Measurements from ENCODE around the gene GC. TPM values are rescaled to one million over a fixed set of nuclear protein-coding genes. Genes with fewer than 3 reads are reported as not detected.

GC gene
- total RNA-seq, 6 donors from 2014 or later = 1.6 to 2.5 TPM; not detected in 4

- TF ChIP-seq POLR2AphosphoS5 (IDR thresholded peaks at IDR 0.05) (no peak), EP300 (IDR thresholded peaks at IDR 0.05) (no peak)
- no peaks in the 10 kb centered on the region for H3K36me3 ChIP-seq
- ATAC-seq (ENCODE audit: low FRiP score in 2 of 2) (no peak), DNase-seq (no peak)
- no peaks in the 10 kb centered on the region for H3K27me3 ChIP-seq
- no peak overlapping the region for H3K4me3 ChIP-seq
- 17 to 23% methylated on average over 1 of the region's 1 CpG for WGBS, 2 donors
- H3K27ac ChIP-seq = no peak overlapping the region
- no peaks in the 10 kb centered on the region for H3K9me3 ChIP-seq
- no peaks in the 10 kb centered on the region for H3K4me1 ChIP-seq
These were observed 73.9 kb downstream of the GC start for GRCh38 chr4:71709961-71710360.

GRCh38 chr4:71698141-71698540 lies 85.7 kb downstream of the GC start:
- H3K27ac ChIP-seq = no peak overlapping the region
- TF ChIP-seq CTCF (IDR thresholded peaks at IDR 0.05) (no peak), POLR2AphosphoS5 (IDR thresholded peaks at IDR 0.05) (no peak), POLR2A (IDR thresholded peaks at IDR 0.05) (no peak), EP300 (IDR thresholded peaks at IDR 0.05) (no peak)
- DNase-seq = no peak
- H3K4me3 ChIP-seq = no peak overlapping the region
- no peaks in the 10 kb centered on the region for H3K36me3 ChIP-seq
- no peaks in the 10 kb centered on the region for H3K4me1 ChIP-seq
- no peaks in the 10 kb centered on the region for H3K9me3 ChIP-seq
- WGBS, 2 donors = 95 to 100% methylated on average over 2 of the region's 2 CpGs
- ATAC-seq (ENCODE audit: low FRiP score in 2 of 2) = no peak
- H3K27me3 ChIP-seq = no peaks in the 10 kb centered on the region

- Histone ChIP-seq H3K36me3 (no peaks in the 10 kb centered on the region), H3K9me3 (no peaks in the 10 kb centered on the region), H3K4me1 (no peaks in the 10 kb centered on the region), H3K27me3 (no peaks in the 10 kb centered on the region), H3K4me3 (no peak overlapping the region), H3K27ac (no peak overlapping the region)
- DNase-seq (no peak), ATAC-seq (ENCODE audit: low FRiP score in 2 of 2) (no peak)
- TF ChIP-seq POLR2A (IDR thresholded peaks at IDR 0.05) (no peak), EP300 (IDR thresholded peaks at IDR 0.05) (no peak), CTCF (IDR thresholded peaks at IDR 0.05) (no peak), POLR2AphosphoS5 (IDR thresholded peaks at IDR 0.05) (no peak)
- WGBS, 2 donors = 95 to 97% methylated on average over 4 of the region's 4 CpGs
These were observed 86.8 kb downstream of the GC start for GRCh38 chr4:71697031-71697430.

- Histone ChIP-seq H3K4me1 (no peaks in the 10 kb centered on the region), H3K27me3 (no peaks in the 10 kb centered on the region), H3K4me3 (no peak overlapping the region), H3K36me3 (no peaks in the 10 kb centered on the region), H3K27ac (no peak overlapping the region), H3K9me3 (no peaks in the 10 kb centered on the region)
- no peak for TF ChIP-seq POLR2A (IDR thresholded peaks at IDR 0.05)
- no peak for TF ChIP-seq EP300 (IDR thresholded peaks at IDR 0.05)
- no peak for TF ChIP-seq CTCF (IDR thresholded peaks at IDR 0.05)
- no peak for TF ChIP-seq POLR2AphosphoS5 (IDR thresholded peaks at IDR 0.05)
- 57 to 63% methylated on average over 5 of the region's 5 CpGs for WGBS, 2 donors
- ATAC-seq (ENCODE audit: low FRiP score in 2 of 2) = no peak
- no peak for DNase-seq
These were observed 88.9 kb downstream of the GC start for GRCh38 chr4:71694961-71695360.

GRCh38 chr4:71692963-71693362 lies 90.9 kb downstream of the GC start:
- no peak for TF ChIP-seq POLR2AphosphoS5 (IDR thresholded peaks at IDR 0.05)
- no peak for ATAC-seq (ENCODE audit: low FRiP score in 2 of 2)
- 69 to 83% methylated on average over 1 of the region's 1 CpG for WGBS, 2 donors
- no peaks in the 10 kb centered on the region for H3K4me1 ChIP-seq
- DNase-seq = no peak
- no peaks in the 10 kb centered on the region for H3K36me3 ChIP-seq
- no peaks in the 10 kb centered on the region for H3K9me3 ChIP-seq
- no peaks in the 10 kb centered on the region for H3K27me3 ChIP-seq
- no peak overlapping the region for H3K4me3 ChIP-seq
- no peak overlapping the region for H3K27ac ChIP-seq

GRCh38 chr4:71692198-71692597 lies 91.7 kb downstream of the GC start:
- DNase-seq (no peak), ATAC-seq (ENCODE audit: low FRiP score in 2 of 2) (no peak)
- WGBS, 2 donors = 56 to 59% methylated on average over 2 of the region's 2 CpGs
- Histone ChIP-seq H3K9me3 (no peaks in the 10 kb centered on the region), H3K27me3 (no peaks in the 10 kb centered on the region), H3K4me3 (no peak overlapping the region), H3K4me1 (no peaks in the 10 kb centered on the region), H3K27ac (no peak overlapping the region), H3K36me3 (no peaks in the 10 kb centered on the region)
- TF ChIP-seq EP300 (IDR thresholded peaks at IDR 0.05) (no peak), POLR2A (IDR thresholded peaks at IDR 0.05) (no peak)

Small RNA genes within 50 kb of the gene (small RNA-seq; reads per million reads assigned to genes)
- 0 reads per million in 4 donors for gene RNA5SP163

Other genes with a start within 250 kb of the GC start
- gene NPFFR2, start 247.9 kb upstream of the GC start, total RNA-seq = not detected